ENCODE measurements around the gene LIN9. TPM values are rescaled to one million over a fixed set of nuclear protein-coding genes. Genes with fewer than 3 reads are reported as not detected.

The LIN9 gene
- total and polyA plus RNA-seq, 2 of the 8 experiments (the other 6 are each of a cell fraction or from before 2014, with no cell fraction given): 5.6 to 12.6 TPM

DNA sequence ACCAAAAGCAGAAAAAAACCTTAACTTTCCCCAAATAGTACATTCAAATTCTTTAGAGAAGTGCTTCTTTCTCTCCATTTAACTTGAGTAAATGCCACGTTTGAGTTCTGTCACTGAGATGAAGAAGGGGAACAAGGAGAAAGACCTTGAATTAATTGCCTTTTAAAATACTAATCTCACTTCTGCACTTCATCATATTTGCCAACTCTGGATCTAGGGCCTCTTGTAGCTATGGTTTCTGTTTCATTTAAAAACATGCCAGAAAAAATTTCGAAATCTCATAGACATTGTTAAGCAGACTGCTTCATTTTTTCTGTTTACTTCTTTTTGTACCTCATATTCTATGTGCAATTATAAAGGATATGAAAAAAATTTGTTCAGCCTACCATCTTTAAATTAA, 60.9 kb downstream of the LIN9 start (continued):
- no peak for TF ChIP-seq BRCA1 (IDR thresholded peaks at IDR 0.05; ENCODE audit: low read depth, low read length)
- TF ChIP-seq EZH2 (IDR thresholded peaks at IDR 0.05; ENCODE audit: low read depth, low read length, severe bottlenecking): no peak

Measured in H1 (cell line).